AG09309 (cell line): ENCODE measurements around the gene CD9.

Experiments used
- DNase-seq: peaks from one replicate; pipeline ENCODE4 v3.0.0-alpha.2; 2010; ENCODE audit warnings: low read depth
- H3K4me3 ChIP-seq: 2 replicates; pipeline ENCODE4 v1.5.1; 2011; ENCODE audit warnings: mild to moderate bottlenecking, low read depth, low read length, moderate library complexity; ENCODE audit not compliant: control insufficient read depth
- CTCF ChIP-seq: IDR thresholded peaks from 2 replicates; pipeline ENCODE4 v1.5.1; 2011; ENCODE audit warnings: mild to moderate bottlenecking, low read depth, low read length, inconsistent platforms; ENCODE audit not compliant: insufficient read depth, control insufficient read depth; ENCODE audit errors: missing control alignments

Gene CD9

GRCh38 chr12:6215120-6215807, 15.1 kb downstream of the CD9 start:
- H3K4me3 ChIP-seq: no peak overlapping the region
- no peak for DNase-seq
- TF ChIP-seq CTCF: no peak

GRCh38 chr12:6215932-6216494, 15.8 kb downstream of the CD9 start:
- DNase-seq: peak; percentile 86
- no peak overlapping the region for H3K4me3 ChIP-seq
- TF ChIP-seq CTCF: no peak

- no peak for DNase-seq
- TF ChIP-seq CTCF: no peak
Measured at GRCh38 chr12:6216581-6216980, 16.4 kb downstream of the CD9 start.

GRCh38 chr12:6218347-6218925, 18.2 kb downstream of the CD9 start:
- no peak for TF ChIP-seq CTCF
- H3K4me3 ChIP-seq: no peak overlapping the region
- DNase-seq: no peak

More at GRCh38 chr12:6216581-6216980, 16.4 kb downstream of the CD9 start:
- H3K4me3 ChIP-seq: no peak overlapping the region

- DNase-seq: no peak
- no peak overlapping the region for H3K4me3 ChIP-seq
- TF ChIP-seq CTCF: no peak
Measured at GRCh38 chr12:6219980-6220379, 19.8 kb downstream of the CD9 start.

GRCh38 chr12:6221146-6221545, 20.9 kb downstream of the CD9 start:
- H3K4me3 ChIP-seq: no peak overlapping the region
- TF ChIP-seq CTCF: no peak
- DNase-seq: no peak
